K562 treated with DMSO at 1 percent for 24 hours (cell line): ENCODE data around the gene SCEL. TPM values are rescaled to one million over a fixed set of nuclear protein-coding genes. Genes with fewer than 3 reads are reported as not detected.

ENCODE experiments used
- total RNA-seq: library from RNA; unstranded; fragments of 300-600 nt; gene quantifications from 2 replicates; pipeline ENCODE4 v1.2.3, GENCODE V29; 2022; ENCODE audit warnings: low read depth; ENCODE audit not compliant: insufficient read depth

Gene SCEL, protein sequence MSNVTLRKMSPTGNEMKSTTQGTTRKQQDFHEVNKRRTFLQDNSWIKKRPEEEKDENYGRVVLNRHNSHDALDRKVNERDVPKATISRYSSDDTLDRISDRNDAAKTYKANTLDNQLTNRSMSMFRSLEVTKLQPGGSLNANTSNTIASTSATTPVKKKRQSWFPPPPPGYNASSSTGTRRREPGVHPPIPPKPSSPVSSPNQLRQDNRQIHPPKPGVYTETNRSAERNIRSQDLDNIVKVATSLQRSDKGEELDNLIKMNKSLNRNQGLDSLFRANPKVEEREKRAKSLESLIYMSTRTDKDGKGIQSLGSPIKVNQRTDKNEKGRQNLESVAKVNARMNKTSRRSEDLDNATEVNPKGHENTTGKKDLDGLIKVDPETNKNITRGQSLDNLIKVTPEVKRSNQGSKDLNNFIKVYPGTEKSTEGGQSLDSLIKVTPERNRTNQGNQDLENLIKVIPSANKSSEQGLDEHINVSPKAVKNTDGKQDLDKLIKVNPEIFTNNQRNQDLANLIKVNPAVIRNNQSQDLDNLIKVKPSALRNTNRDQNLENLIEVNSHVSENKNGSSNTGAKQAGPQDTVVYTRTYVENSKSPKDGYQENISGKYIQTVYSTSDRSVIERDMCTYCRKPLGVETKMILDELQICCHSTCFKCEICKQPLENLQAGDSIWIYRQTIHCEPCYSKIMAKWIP
- total RNA-seq, result not detected in 2 replicates

DNA sequence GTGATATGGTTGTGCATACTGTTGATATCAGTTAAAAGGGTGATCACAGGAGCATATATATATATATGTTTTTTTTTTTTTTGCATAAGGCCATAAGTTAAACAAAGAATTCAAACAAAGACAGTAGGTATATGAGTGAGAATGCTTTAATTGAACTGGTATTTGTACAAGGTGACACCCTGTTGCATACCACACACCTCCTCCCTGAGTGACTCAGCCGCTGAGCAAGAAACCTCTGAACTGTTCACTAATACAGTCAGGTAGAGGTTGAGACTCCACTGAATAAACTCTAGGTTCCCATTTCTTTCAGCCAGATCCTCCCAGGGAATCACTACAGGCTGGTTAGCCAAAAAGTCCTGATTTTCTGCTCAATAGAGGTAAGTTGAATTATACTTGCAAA is at the start of gene SCEL:
TSS of gene SCEL (plus strand) at position 259 of the 400 bp plus-strand sequence. CDS start 20,170 bp downstream, outside the sequence.

Other genes starting within 250 kb of the SCEL start
- 29.1 and 33.8 TPM in 2 replicates for gene MYCBP2, start 208.6 kb upstream of the SCEL start, total RNA-seq
- gene SLAIN1, start 162.0 kb downstream of the SCEL start, total RNA-seq, result 0.19 TPM in 1 of 2 replicates, not detected in the other